ENCODE data around the gene CHST14. TPM values are rescaled to one million over a fixed set of nuclear protein-coding genes. Genes with fewer than 3 reads are reported as not detected.
A peak's percentile ranks its signal among the peaks of the same experiment; 100 is the strongest.

Gene CHST14, protein sequence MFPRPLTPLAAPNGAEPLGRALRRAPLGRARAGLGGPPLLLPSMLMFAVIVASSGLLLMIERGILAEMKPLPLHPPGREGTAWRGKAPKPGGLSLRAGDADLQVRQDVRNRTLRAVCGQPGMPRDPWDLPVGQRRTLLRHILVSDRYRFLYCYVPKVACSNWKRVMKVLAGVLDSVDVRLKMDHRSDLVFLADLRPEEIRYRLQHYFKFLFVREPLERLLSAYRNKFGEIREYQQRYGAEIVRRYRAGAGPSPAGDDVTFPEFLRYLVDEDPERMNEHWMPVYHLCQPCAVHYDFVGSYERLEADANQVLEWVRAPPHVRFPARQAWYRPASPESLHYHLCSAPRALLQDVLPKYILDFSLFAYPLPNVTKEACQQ
- total RNA-seq: 10 to 100 TPM in 2 of 3 donors, 1 to 10 TPM in 1; 9.8 to 16.7 (median 12.9) TPM
- total RNA-seq (2013): 9.7 TPM

GRCh38 chr15:40470423-40471104 lies at the start of gene CHST14:
Gene CHST14, plus strand, starts transcription at chr15:40470984. Its CDS starts 230 bp downstream, at chr15:40471214.
- H3K4me1 Mint-ChIP-seq: peaks cover 7 to 14% of the 10 kb centered on the region in 2 donors
- WGBS (ENCODE audit: insufficient coverage): 8% methylated on average over 52 of the region's 52 CpGs
- peak within 1 kb of the TSS; percentile 89 for H3K4me3 Mint-ChIP-seq
- H3K9me3 Mint-ChIP-seq: no peaks in the 10 kb centered on the region
- ATAC-seq (peak; percentile 84 to 90 (median 88)), DNase-seq (peak; percentile 56 to 77)
- no peak for TF ChIP-seq CTCF (IDR thresholded peaks at IDR 0.05)
- peak within 1 kb of the TSS; percentile 54 for H3K4me3 ChIP-seq (ENCODE audit: low read length)
- H3K9me3 ChIP-seq (ENCODE audit: control insufficient read depth, insufficient read depth, low read length): no peaks in the 10 kb centered on the region
- H3K36me3 ChIP-seq (ENCODE audit: control insufficient read depth, insufficient read depth, low read length): peaks cover 9% of the 10 kb centered on the region
- peaks cover 21% of the 10 kb centered on the region for H3K4me1 ChIP-seq (ENCODE audit: control insufficient read depth, insufficient read depth, low read length)
- intact Hi-C loops (cut with micrococcal nuclease): loop anchor here (2.0 kb wide), 1 partner anchor 16 kb away; no protein-coding TSS in a partner anchor
- no peaks in the 10 kb centered on the region for H3K36me3 Mint-ChIP-seq
- H3K27me3 Mint-ChIP-seq (ENCODE audit: low read depth in 2 of 2): no peaks in the 10 kb centered on the region
- H3K27ac Mint-ChIP-seq: peak within 1 kb of the TSS; percentile 73 to 89
- no peaks in the 10 kb centered on the region for H3K27me3 ChIP-seq (ENCODE audit: control insufficient read depth, insufficient read depth, low read length)
- peak within 1 kb of the TSS; percentile 82 for H3K27ac ChIP-seq (ENCODE audit: low read length)

- H3K4me3 Mint-ChIP-seq: no peak overlapping the region
- H3K4me1 ChIP-seq (ENCODE audit: control insufficient read depth, insufficient read depth, low read length): peaks cover 6% of the 10 kb centered on the region
- ATAC-seq: peak; percentile 93 to 100 (median 98)
- H3K4me1 Mint-ChIP-seq: no peaks in the 10 kb centered on the region
- no peaks in the 10 kb centered on the region for H3K9me3 Mint-ChIP-seq
- no peaks in the 10 kb centered on the region for H3K27me3 Mint-ChIP-seq (ENCODE audit: low read depth in 2 of 2)
- intact Hi-C loops (cut with micrococcal nuclease): loop anchor here (1.0 kb wide), 4 partner anchors 53 to 204 kb away; no protein-coding TSS in a partner anchor
- no peak overlapping the region for H3K27ac Mint-ChIP-seq
- TF ChIP-seq CTCF (IDR thresholded peaks at IDR 0.05): peak; percentile 86
- H3K9me3 ChIP-seq (ENCODE audit: control insufficient read depth, insufficient read depth, low read length): no peaks in the 10 kb centered on the region
- peaks cover 13% of the 10 kb centered on the region for H3K36me3 ChIP-seq (ENCODE audit: control insufficient read depth, insufficient read depth, low read length)
- DNase-seq: peak; percentile 73 to 85
- H3K36me3 Mint-ChIP-seq: no peaks in the 10 kb centered on the region
- no peak overlapping the region for H3K27ac ChIP-seq (ENCODE audit: low read length)
- H3K27me3 ChIP-seq (ENCODE audit: control insufficient read depth, insufficient read depth, low read length): no peaks in the 10 kb centered on the region
- WGBS (ENCODE audit: insufficient coverage): 27% methylated on average over 31 of the region's 31 CpGs
- H3K4me3 ChIP-seq (ENCODE audit: low read length): no peak overlapping the region
These were observed 49.3 kb upstream of the CHST14 start for GRCh38 chr15:40421246-40422157.

DNA sequence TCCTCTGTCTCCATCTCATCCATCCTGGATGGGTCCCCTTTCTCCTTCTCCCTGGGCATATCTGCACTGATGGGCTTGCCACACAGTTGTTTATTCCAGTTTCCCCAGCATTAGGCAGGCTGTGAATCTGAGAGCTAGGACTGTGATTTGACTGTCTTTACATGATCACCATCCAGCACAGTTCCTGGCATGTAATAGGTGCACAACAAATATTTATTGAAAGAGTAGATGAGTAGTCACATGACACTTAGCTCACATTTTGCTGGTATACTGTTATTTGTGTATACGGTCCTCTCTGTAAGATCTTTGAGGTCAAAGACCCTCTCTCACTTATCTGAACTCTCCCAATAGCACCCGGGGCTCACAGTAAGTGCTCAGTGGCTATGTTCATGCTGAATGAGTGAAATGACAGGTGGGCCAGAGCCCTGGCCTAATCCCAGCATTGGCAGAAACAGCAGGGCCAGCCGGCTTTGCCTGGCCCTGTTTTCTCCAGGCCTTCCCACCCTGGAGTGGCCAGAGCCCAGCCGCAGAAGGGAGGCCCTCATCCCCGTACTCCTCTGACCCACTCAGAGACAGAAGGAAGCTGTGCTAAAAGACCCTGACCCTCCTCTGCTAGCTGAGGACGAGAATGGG lies 46.2 kb upstream of the CHST14 start:
- ATAC-seq (no peak), DNase-seq (no peak)
- Mint-ChIP-seq H3K4me3 (no peak overlapping the region), H3K36me3 (no peaks in the 10 kb centered on the region), H3K27me3 (ENCODE audit: low read depth in 2 of 2) (no peaks in the 10 kb centered on the region), H3K9me3 (no peaks in the 10 kb centered on the region), H3K27ac (no peak overlapping the region), H3K4me1 (no peaks in the 10 kb centered on the region)
- H3K4me3 ChIP-seq (ENCODE audit: low read length): no peak overlapping the region
- H3K9me3 ChIP-seq (ENCODE audit: control insufficient read depth, insufficient read depth, low read length): no peaks in the 10 kb centered on the region
- H3K36me3 ChIP-seq (ENCODE audit: control insufficient read depth, insufficient read depth, low read length): peaks cover 5% of the 10 kb centered on the region
- no peak overlapping the region for H3K27ac ChIP-seq (ENCODE audit: low read length)
- H3K4me1 ChIP-seq (ENCODE audit: control insufficient read depth, insufficient read depth, low read length): peaks cover 6% of the 10 kb centered on the region
- intact Hi-C loops (cut with micrococcal nuclease): no loop called here
- no peak for TF ChIP-seq CTCF (IDR thresholded peaks at IDR 0.05)
- no peaks in the 10 kb centered on the region for H3K27me3 ChIP-seq (ENCODE audit: control insufficient read depth, insufficient read depth, low read length)
- WGBS (ENCODE audit: insufficient coverage): 97% methylated on average over 6 of the region's 6 CpGs

All from natural killer cell (primary cell).